BJ (cell line): Measurements from ENCODE around the gene ERBB4. TPM values are rescaled to one million over a fixed set of nuclear protein-coding genes. Genes with fewer than 3 reads are reported as not detected.

ENCODE experiments used
- CTCF ChIA-PET: fragments of 350-600 bp; formaldehyde crosslinking; extraction: SDS; loops from one replicate; lab custom pipeline; 2021; ENCODE audit warnings: antibody characterized with exemption, inconsistent platforms; lab: Yijun Ruan, JAX
- POLR2A ChIA-PET: fragments of 300-600 bp; sonication (Branson Sonifier 250); formaldehyde crosslinking; extraction: SDS; loops from one replicate; lab custom pipeline; 2021; ENCODE audit warnings: antibody characterized with exemption; lab: Charles Lee
- DNase-seq: peaks from one replicate; pipeline ENCODE4 v3.0.0-alpha.2; 2011; ENCODE audit warnings: low read depth
- H3K27me3 ChIP-seq: 2 replicates; pipeline ENCODE4 v1.6.0; 2011; ENCODE audit warnings: low read length; ENCODE audit not compliant: control insufficient read depth, insufficient read depth
- H3K36me3 ChIP-seq: 2 replicates; pipeline ENCODE4 v1.5.1; 2011; ENCODE audit warnings: low read length; ENCODE audit not compliant: control insufficient read depth, insufficient read depth
- H3K4me3 ChIP-seq: 2 replicates; pipeline ENCODE4 v1.5.1; 2011; ENCODE audit warnings: low read depth, mild to moderate bottlenecking, control low read depth, low read length
- polyA plus RNA-seq: library from polyadenylated mRNA; depleted of rRNA; stranded (reverse); fragments of >200 nt; gene quantifications from 2 replicates; pipeline ENCODE4 v1.2.3, GENCODE V29; 2011
- TF ChIP-seq, protein P1 (sequence below): IDR thresholded peaks from 2 replicates; pipeline ENCODE4 v1.5.1; 2011; ENCODE audit warnings: low read depth, mild to moderate bottlenecking, control low read depth, inconsistent platforms, low read length, moderate library complexity; ENCODE audit not compliant: insufficient read depth

Gene ERBB4
- polyA plus RNA-seq, 1 experiment, result not detected

DNA sequence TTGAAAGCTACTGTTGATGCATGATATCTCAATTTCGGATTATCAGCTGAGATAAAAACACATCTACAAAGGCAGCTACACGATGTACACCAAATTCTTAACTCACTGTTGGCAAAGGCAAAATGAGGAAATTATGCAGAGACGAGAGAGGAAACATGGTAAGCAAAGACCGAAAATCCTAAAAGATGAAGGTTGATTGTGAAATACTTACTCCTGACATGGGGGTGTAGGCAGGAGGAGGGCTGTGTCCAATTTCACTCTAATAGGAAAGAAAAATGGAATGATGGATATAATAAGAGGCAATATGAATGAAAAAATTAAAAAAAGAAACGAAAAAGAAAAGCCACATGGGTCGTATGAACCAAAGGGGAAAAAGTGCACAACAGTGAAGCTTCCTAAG, 1150.9 kb downstream of the ERBB4 start:
- H3K4me3 ChIP-seq, result no peak overlapping the region
- no peaks in the 10 kb centered on the region for H3K36me3 ChIP-seq
- ChIA-PET CTCF (no interaction called here), POLR2A (no interaction called here)
- no peaks in the 10 kb centered on the region for H3K27me3 ChIP-seq
- DNase-seq, result no peak
- TF ChIP-seq, protein P1, sequence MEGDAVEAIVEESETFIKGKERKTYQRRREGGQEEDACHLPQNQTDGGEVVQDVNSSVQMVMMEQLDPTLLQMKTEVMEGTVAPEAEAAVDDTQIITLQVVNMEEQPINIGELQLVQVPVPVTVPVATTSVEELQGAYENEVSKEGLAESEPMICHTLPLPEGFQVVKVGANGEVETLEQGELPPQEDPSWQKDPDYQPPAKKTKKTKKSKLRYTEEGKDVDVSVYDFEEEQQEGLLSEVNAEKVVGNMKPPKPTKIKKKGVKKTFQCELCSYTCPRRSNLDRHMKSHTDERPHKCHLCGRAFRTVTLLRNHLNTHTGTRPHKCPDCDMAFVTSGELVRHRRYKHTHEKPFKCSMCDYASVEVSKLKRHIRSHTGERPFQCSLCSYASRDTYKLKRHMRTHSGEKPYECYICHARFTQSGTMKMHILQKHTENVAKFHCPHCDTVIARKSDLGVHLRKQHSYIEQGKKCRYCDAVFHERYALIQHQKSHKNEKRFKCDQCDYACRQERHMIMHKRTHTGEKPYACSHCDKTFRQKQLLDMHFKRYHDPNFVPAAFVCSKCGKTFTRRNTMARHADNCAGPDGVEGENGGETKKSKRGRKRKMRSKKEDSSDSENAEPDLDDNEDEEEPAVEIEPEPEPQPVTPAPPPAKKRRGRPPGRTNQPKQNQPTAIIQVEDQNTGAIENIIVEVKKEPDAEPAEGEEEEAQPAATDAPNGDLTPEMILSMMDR, result no peak

DNA sequence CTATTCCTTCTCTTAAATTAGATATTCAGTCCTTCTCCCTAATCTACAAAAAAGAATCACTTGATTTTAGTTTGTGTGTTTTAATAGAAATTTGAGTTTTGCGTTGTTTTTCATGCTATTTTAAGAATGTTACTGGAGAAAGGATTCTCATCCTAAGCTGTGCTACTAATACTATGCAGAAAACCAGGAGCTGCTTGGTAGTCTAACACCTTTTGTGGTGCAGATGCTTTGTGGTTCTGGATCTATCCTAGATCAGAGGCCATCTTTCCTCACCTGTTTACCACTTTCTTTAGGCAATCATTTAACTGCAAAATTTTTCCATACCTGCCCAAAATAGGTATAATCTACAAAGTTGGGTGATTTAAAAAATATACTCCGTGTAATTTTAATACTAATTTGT, 1158.6 kb downstream of the ERBB4 start:
- no peaks in the 10 kb centered on the region for H3K36me3 ChIP-seq
- TF ChIP-seq, protein P1, result no peak
- ChIA-PET POLR2A (no interaction called here), CTCF (interaction anchor here (0.7 kb wide), 1 partner anchor 206 kb away, joined by 4 read pairs; no protein-coding TSS in a partner anchor)
- no peak for DNase-seq
- no peak overlapping the region for H3K4me3 ChIP-seq
- no peaks in the 10 kb centered on the region for H3K27me3 ChIP-seq

DNA sequence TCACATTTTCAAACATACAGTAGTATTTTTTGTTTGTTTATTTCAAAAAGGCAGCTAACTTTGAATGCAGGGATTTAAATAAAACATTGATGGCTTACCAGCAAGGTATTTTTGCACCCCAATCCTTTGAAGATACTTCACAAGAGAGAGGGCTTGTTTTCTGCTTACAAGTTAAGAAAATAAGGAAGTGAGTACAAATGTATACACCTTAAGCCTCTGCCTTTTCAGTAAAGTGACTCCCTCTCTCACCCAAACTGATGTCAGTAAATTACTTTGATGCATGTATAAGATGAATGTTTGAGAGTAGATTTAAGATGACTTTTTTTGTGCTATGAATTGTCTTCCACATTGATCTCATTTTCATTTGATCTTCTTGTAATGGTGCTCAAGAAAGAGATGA, 1162.2 kb downstream of the ERBB4 start:
- H3K27me3 ChIP-seq, result no peaks in the 10 kb centered on the region
- H3K4me3 ChIP-seq, result no peak overlapping the region
- no peak for DNase-seq
- ChIA-PET POLR2A (no interaction called here), CTCF (no interaction called here)
- H3K36me3 ChIP-seq, result no peaks in the 10 kb centered on the region
- TF ChIP-seq, protein P1, result no peak

DNA sequence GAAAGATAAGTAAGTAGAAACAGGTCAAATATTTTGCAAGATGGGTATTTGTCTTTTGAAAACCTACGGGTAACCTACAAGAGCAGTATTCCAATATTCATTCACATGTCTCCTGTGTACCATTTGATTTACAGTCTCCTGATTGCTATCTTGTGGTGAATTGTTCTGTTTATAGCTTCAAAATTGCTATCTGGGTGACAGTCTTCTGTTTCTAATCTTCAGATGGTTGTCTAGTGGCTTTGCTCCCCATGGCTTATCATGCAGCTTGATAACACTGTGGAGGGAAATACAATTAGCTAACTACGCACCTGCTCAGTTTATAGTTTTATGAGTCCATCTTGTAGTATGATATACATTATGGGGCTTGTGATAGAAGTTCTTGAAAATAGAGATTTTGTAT, 1165.4 kb downstream of the ERBB4 start:
- CTCF ChIA-PET, result no interaction called here
- Histone ChIP-seq H3K4me3 (no peak overlapping the region), H3K36me3 (no peaks in the 10 kb centered on the region), H3K27me3 (no peaks in the 10 kb centered on the region)
- POLR2A ChIA-PET, result no interaction called here
- TF ChIP-seq, protein P1, result no peak
- DNase-seq, result no peak

DNA sequence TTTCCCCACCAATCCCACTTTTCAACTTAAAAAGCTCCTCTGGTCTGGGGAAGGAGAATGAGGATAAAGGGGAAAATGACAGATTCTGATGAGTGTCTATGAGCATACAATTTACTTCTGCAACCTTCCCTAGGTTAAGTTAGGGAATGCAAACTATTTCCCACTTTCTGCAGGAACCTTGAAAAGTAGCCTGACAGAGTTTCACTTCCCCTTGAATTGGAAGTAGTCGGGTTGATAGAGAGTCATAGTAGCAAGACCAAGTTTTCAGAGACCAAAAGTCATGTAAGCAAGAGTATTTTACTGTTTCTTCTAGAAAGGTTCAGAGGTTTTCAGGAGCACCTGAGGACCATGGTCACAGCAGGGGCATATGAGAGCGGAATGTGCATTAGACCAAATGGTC, 1167.1 kb downstream of the ERBB4 start:
- no peak overlapping the region for H3K4me3 ChIP-seq
- DNase-seq, result no peak
- ChIA-PET CTCF (no interaction called here), POLR2A (no interaction called here)
- TF ChIP-seq, protein P1, result no peak
- no peaks in the 10 kb centered on the region for H3K27me3 ChIP-seq
- no peaks in the 10 kb centered on the region for H3K36me3 ChIP-seq
